HUES6 (cell line): ENCODE results near the gene GAS2.

Experiments
- H3K27ac ChIP-seq: 2 replicates; pipeline ENCODE4 v1.7.0; 2013; ENCODE audit warnings: low read depth, mild to moderate bottlenecking, low read length, inconsistent platforms
- H3K27me3 ChIP-seq: 2 replicates; pipeline ENCODE4 v1.6.1; 2013; ENCODE audit warnings: low read length; ENCODE audit not compliant: control insufficient read depth, insufficient read depth
- H3K36me3 ChIP-seq: 2 replicates; pipeline ENCODE4 v1.6.1; 2013; ENCODE audit warnings: low read length; ENCODE audit not compliant: control insufficient read depth, insufficient read depth
- H3K4me1 ChIP-seq: 2 replicates; pipeline ENCODE4 v1.6.1; 2013; ENCODE audit warnings: low read length; ENCODE audit not compliant: control insufficient read depth, insufficient read depth
- H3K4me3 ChIP-seq: 2 replicates; pipeline ENCODE4 v1.5.1; 2013; ENCODE audit warnings: low read depth, low read length
- H3K9ac ChIP-seq: one replicate; pipeline ENCODE4 v1.6.1; 2013; ENCODE audit warnings: mild to moderate bottlenecking, low read length
- H3K9me3 ChIP-seq: 2 replicates; pipeline ENCODE4 v1.6.1; 2013; ENCODE audit warnings: low read depth, low read length; ENCODE audit not compliant: control insufficient read depth, insufficient read depth

Gene GAS2

DNA sequence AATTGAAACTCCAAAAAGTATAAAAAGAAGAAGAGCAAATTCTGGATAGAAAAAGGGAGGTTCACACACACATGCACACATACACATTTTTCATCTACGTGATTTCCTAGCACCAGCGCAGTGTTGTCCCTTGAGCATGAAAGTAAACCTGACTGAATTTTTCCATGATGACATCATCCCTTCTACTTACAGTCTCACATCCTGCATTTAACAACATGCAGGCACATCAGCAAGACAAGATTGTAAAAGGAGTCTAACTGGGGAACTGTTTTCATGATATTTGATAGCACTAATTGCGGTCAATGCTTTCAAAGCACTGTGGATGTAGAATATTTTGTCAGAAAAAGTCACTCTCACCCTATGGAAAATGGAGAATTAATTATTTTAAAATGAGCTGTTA is 36.6 kb downstream of the GAS2 start:
- H3K9me3 ChIP-seq = no peaks in the 10 kb centered on the region
- no peaks in the 10 kb centered on the region for H3K36me3 ChIP-seq
- H3K27me3 ChIP-seq = no peaks in the 10 kb centered on the region
- no peak overlapping the region for H3K4me3 ChIP-seq
- H3K4me1 ChIP-seq = peaks cover 10% of the 10 kb centered on the region
- no peak overlapping the region for H3K27ac ChIP-seq
- H3K9ac ChIP-seq = no peak overlapping the region

DNA sequence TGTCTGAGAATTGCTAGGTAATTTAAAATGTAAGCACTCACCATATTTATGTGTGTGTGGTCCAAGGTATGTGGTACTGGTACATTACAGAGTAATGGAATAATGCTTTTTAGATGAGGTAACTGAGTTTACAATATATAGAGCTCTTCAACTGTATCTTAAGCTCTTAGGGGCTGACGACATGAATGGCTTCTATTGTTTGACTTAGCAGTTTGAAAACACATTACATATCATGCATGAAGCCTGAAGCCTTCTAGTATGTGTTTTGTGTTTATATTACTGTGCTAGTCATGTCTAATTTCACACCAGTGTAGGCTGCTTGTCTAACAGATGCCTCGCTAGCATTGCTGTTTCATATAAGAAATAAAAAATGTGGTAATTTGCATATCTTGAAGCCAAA is 37.2 kb downstream of the GAS2 start:
- Histone ChIP-seq H3K9ac (no peak overlapping the region), H3K9me3 (no peaks in the 10 kb centered on the region), H3K36me3 (no peaks in the 10 kb centered on the region), H3K4me3 (no peak overlapping the region), H3K27me3 (no peaks in the 10 kb centered on the region), H3K4me1 (peaks cover 10% of the 10 kb centered on the region), H3K27ac (no peak overlapping the region)

DNA sequence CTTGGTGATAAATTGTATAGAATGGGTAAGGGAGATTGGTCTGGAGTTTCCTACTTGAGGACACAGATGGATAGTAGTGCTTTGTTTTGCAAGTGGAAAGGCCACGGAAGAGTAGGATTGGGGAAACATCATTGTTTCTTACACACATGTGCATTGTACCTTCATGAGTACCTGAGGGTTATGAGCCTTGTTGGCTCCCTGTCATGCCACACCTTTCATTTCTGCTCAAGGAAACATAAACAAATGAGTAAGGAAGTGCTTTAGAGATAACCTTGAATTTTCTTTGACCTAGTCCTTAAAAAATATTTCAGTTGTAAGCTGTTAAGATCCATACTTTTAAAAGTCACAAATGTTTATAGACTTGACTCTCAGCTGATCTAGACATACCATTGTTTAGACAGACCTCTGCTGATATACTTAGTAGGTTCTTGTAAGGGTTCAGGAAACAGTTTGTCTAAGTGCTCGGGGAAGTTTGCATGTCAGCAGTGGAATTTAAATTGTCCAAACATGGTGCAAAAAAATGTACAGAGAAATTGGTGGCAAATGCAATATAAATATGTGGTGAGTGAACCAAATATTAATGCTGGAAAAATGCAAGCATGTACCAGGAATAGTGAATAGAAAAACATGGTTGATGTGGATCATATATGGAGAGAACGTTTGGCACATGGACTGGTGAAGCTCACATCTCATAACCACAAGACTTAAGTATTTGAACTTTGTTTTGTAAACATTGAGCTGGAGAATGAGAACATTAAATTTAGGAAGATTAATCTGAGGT is 40.9 kb downstream of the GAS2 start:
- no peak overlapping the region for H3K4me3 ChIP-seq
- no peaks in the 10 kb centered on the region for H3K9me3 ChIP-seq
- no peaks in the 10 kb centered on the region for H3K27me3 ChIP-seq
- no peak overlapping the region for H3K9ac ChIP-seq
- H3K27ac ChIP-seq = no peak overlapping the region
- H3K36me3 ChIP-seq = no peaks in the 10 kb centered on the region
- H3K4me1 ChIP-seq = peaks cover 10% of the 10 kb centered on the region

DNA sequence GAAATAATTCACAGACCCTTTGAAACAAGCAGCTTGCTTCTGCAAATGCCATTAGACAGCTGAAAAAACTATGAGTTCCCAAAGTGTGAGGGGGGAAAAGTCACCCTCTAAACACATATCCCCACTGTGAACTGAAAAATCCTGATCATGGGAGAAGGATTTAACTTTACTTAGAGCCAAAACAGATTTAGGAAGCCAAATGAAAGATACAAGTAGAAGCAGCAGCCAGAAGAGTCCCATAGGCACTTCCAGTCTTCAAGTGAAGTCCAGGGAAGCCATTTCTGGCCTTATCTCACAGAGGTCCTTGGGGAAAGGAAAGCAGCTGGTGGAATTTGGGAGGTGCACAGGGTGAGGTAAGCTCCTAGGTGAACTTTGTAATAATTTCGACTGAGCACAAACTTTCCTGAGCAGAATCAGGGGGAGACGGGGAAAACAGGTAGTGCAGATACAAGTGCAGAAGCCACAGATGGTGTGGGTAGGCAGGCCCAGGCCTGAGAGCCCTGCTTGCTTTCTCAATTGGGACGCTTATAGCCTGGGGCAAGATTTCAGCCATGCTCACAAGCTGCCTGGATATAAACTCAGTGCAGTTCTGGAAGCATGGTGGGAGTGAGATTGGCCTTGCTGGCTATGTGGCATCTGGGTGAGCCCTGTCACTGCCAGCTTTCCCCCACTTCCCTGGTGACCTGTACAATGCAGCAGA is 44.8 kb downstream of the GAS2 start:
- no peak overlapping the region for H3K4me3 ChIP-seq
- no peaks in the 10 kb centered on the region for H3K27me3 ChIP-seq
- no peak overlapping the region for H3K9ac ChIP-seq
- H3K9me3 ChIP-seq = no peaks in the 10 kb centered on the region
- no peak overlapping the region for H3K27ac ChIP-seq
- no peaks in the 10 kb centered on the region; the same call in 1 of the 2 replicates for H3K4me1 ChIP-seq
- no peaks in the 10 kb centered on the region for H3K36me3 ChIP-seq

DNA sequence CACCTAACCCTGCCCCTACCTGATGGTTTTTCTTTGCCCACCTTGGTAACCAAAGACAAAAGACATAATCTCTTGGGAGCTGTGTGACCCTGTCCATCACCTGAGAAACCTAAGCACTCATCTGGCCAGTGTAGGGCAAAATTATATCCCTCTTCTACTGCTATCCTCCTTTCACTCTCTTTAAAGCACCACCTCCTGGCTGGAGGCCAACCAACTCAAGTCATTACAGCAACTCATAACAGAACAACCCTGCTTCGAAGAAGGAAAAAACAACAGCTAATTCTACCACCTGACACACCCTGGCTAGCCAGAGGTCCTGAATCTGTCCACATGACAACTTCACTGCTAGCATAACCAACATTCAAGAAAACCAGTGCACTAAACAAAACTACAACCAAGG is 45.5 kb downstream of the GAS2 start:
- Histone ChIP-seq H3K36me3 (no peaks in the 10 kb centered on the region), H3K4me3 (no peak overlapping the region), H3K9ac (no peak overlapping the region), H3K27ac (no peak overlapping the region), H3K9me3 (no peaks in the 10 kb centered on the region), H3K27me3 (no peaks in the 10 kb centered on the region), H3K4me1 (no peaks in the 10 kb centered on the region; the same call in 1 of the 2 replicates)

DNA sequence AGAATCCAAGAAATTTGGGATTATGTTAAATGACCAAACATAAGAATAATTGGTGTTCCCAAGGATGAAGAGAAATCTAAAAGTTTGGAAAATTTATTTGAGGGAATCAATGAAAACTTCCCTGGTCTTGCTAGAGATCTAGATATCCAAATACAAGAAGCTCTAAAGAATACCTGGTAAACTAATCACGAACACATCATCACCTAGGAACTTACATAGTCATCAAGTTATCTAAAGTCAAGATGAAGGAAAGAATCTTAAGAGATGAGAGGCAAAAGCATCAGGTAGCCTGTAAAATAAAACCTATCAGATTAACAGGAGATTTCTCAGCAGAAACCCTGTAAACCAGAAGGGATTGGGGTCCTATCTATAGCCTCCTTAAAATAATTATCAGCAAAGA is 46.9 kb downstream of the GAS2 start:
- no peak overlapping the region for H3K4me3 ChIP-seq
- H3K4me1 ChIP-seq = no peaks in the 10 kb centered on the region; the same call in 1 of the 2 replicates
- no peaks in the 10 kb centered on the region for H3K27me3 ChIP-seq
- no peaks in the 10 kb centered on the region for H3K9me3 ChIP-seq
- H3K27ac ChIP-seq = no peak overlapping the region
- no peaks in the 10 kb centered on the region for H3K36me3 ChIP-seq
- H3K9ac ChIP-seq = no peak overlapping the region

- H3K4me3 ChIP-seq = no peak overlapping the region
- H3K4me1 ChIP-seq = no peaks in the 10 kb centered on the region; the same call in 1 of the 2 replicates
- H3K36me3 ChIP-seq = no peaks in the 10 kb centered on the region
- no peak overlapping the region for H3K27ac ChIP-seq
- H3K9me3 ChIP-seq = no peaks in the 10 kb centered on the region
- no peak overlapping the region for H3K9ac ChIP-seq
- H3K27me3 ChIP-seq = no peaks in the 10 kb centered on the region
These were observed 49.6 kb downstream of the GAS2 start for GRCh38 chr11:22715971-22716370.

DNA sequence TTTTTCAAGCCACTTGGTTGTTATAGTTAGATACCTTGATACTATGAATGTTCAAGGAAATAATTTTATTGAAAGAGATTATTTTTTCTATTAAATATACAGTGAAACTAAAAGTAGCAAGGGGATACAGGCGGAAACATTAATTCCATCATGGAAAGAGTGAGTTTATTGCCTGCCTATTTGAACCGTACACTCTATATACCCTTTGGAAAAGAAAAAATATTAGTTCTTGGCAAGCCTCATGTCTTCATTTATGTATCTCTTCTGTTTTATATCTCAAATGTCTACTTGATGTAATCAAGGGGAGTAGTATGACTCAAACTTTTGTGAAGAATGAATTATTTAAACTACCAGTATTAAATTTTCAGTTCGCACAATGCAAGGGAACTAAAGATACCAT is 54.0 kb downstream of the GAS2 start:
- H3K4me1 ChIP-seq = no peaks in the 10 kb centered on the region
- no peaks in the 10 kb centered on the region for H3K9me3 ChIP-seq
- H3K9ac ChIP-seq = no peak overlapping the region
- no peak overlapping the region for H3K27ac ChIP-seq
- H3K4me3 ChIP-seq = no peak overlapping the region
- no peaks in the 10 kb centered on the region for H3K27me3 ChIP-seq
- H3K36me3 ChIP-seq = no peaks in the 10 kb centered on the region

DNA sequence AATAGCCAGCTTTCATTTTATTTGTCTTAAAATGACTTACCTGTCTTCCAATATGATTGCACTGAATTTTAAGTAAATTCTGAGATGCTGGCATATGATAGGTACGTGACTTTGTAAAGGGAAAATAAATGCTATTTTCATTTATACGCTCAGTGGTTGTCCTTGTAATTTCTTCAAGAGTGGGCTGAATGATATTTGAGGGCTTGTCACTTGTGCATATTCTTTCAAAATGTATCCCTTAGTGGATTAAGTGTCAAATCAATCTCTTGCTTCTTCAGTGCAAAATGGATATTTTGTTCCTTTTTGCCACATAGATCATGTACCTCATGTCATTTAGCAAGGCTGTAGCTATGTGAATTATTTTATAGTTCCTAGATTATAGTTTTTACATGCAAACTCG is 56.9 kb downstream of the GAS2 start:
- H3K9me3 ChIP-seq = no peaks in the 10 kb centered on the region
- H3K4me3 ChIP-seq = no peak overlapping the region
- no peak overlapping the region for H3K9ac ChIP-seq
- no peaks in the 10 kb centered on the region for H3K27me3 ChIP-seq
- no peak overlapping the region for H3K27ac ChIP-seq
- no peaks in the 10 kb centered on the region for H3K36me3 ChIP-seq
- no peaks in the 10 kb centered on the region for H3K4me1 ChIP-seq

DNA sequence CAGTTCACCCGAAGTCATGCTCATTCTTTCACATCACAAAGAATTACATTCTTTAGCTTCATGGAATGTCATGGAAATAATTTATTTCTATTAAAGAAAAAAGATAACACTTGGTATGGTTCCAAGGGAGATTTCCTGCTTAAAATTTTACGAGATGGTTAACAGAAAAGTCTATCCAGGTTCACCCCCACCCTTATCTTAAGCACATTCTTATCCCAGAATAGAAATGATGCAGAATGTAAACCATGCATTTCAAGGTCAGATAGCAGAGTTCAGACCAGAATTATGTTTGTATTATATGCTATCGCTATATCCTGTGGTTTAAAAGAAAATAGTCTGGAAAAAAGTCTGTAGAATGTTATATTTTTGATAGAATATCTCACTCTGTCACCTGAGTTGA is 58.7 kb downstream of the GAS2 start:
- no peak overlapping the region for H3K27ac ChIP-seq
- H3K36me3 ChIP-seq = no peaks in the 10 kb centered on the region
- no peaks in the 10 kb centered on the region for H3K9me3 ChIP-seq

DNA sequence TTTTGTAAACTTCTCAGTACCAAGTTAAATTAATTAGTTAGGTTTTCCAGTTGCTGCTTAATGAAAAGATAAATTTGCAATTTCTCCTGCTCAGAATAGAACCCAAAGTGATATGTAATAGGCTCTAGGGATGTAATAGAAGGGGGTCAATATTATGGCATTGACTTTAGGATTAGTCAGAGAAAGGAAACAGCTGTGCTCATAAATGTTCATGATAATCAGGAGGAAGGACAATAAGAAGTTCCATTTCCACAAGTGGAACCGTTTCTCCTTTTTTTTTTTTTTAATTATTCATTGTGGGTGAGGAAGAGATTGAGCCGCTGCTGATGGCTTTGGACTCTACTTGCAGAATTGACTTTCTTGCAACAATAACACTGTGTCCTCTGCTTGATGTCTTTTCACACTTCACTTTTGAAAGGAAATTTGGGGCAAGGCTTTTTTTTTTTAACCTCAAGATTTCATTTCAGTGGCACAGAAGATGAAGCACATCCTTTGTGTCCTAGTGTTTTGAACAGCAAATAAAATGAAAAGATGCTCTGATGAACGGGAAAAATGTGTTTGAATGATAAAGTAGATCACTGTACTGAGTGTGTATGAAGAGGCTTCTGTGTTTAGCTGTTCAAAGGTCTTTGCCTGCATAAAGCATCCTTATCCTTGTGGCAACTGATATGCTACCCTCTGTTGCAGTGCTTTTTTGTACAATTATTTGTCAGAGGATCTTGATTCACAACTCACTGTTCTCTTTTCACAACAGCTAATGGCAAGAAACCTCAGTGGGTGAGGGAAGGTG is 62.4 kb downstream of the GAS2 start:
- Histone ChIP-seq H3K36me3 (no peaks in the 10 kb centered on the region), H3K27ac (no peak overlapping the region), H3K27me3 (no peaks in the 10 kb centered on the region), H3K9me3 (no peaks in the 10 kb centered on the region), H3K9ac (no peak overlapping the region), H3K4me3 (no peak overlapping the region), H3K4me1 (no peaks in the 10 kb centered on the region)

More for the DNA sequence above, 58.7 kb downstream of the GAS2 start:
- Histone ChIP-seq H3K4me1 (no peaks in the 10 kb centered on the region), H3K4me3 (no peak overlapping the region), H3K9ac (no peak overlapping the region), H3K27me3 (no peaks in the 10 kb centered on the region)
